ENCODE results near the gene GNG2.
"Not testable (repeated sequence)": the region's sequence is repeated elsewhere in the genome, so short reads cannot be mapped to it uniquely, and the experiment has no call there.

Gene GNG2

GRCh38 chr14:51894250-51894649 lies 33.8 kb downstream of the GNG2 start:
- TF ChIP-seq, protein P1, sequence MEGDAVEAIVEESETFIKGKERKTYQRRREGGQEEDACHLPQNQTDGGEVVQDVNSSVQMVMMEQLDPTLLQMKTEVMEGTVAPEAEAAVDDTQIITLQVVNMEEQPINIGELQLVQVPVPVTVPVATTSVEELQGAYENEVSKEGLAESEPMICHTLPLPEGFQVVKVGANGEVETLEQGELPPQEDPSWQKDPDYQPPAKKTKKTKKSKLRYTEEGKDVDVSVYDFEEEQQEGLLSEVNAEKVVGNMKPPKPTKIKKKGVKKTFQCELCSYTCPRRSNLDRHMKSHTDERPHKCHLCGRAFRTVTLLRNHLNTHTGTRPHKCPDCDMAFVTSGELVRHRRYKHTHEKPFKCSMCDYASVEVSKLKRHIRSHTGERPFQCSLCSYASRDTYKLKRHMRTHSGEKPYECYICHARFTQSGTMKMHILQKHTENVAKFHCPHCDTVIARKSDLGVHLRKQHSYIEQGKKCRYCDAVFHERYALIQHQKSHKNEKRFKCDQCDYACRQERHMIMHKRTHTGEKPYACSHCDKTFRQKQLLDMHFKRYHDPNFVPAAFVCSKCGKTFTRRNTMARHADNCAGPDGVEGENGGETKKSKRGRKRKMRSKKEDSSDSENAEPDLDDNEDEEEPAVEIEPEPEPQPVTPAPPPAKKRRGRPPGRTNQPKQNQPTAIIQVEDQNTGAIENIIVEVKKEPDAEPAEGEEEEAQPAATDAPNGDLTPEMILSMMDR (conservative IDR thresholded peaks at IDR 0.05) = no peak
- H3K27ac ChIP-seq = no peak overlapping the region

GRCh38 chr14:51895375-51895774 lies 35.0 kb downstream of the GNG2 start:
- TF ChIP-seq, protein P1 (conservative IDR thresholded peaks at IDR 0.05) = no peak
- no peak overlapping the region for H3K27ac ChIP-seq

- TF ChIP-seq, protein P1 (conservative IDR thresholded peaks at IDR 0.05) = no peak
- no peak overlapping the region for H3K27ac ChIP-seq
Measured at GRCh38 chr14:51897791-51898355, 37.5 kb downstream of the GNG2 start.

GRCh38 chr14:51901475-51902024 lies 41.1 kb downstream of the GNG2 start:
- no peak overlapping the region for H3K27ac ChIP-seq
- TF ChIP-seq, protein P1 (conservative IDR thresholded peaks at IDR 0.05) = no peak

DNA sequence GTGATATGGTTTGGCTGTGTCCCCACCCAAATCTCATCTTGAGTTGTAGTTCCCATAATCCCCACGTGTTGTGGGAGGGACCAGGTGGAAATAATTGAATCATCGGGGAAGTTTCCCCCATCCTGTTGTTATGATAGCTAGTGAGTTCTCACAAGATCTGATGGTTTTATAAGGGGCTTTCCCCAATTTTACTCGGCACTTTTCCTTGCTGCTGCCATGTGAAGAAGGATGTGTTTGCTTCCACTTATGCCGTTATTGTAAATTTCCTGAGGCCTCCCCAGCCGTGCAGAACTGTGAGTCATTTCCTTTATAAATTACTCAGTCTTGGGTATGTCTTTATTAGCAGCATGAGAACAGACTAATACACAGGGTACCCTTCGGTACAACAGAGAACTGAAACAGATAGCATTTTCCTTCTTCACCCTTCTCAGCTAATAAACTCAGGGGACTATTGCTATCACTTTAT lies 45.3 kb downstream of the GNG2 start:
- H3K27ac ChIP-seq = not testable (repeated sequence)

- no peak overlapping the region for H3K27ac ChIP-seq
- TF ChIP-seq, protein P1 (conservative IDR thresholded peaks at IDR 0.05) = no peak
Measured at GRCh38 chr14:51908086-51908485, 47.7 kb downstream of the GNG2 start.

DNA sequence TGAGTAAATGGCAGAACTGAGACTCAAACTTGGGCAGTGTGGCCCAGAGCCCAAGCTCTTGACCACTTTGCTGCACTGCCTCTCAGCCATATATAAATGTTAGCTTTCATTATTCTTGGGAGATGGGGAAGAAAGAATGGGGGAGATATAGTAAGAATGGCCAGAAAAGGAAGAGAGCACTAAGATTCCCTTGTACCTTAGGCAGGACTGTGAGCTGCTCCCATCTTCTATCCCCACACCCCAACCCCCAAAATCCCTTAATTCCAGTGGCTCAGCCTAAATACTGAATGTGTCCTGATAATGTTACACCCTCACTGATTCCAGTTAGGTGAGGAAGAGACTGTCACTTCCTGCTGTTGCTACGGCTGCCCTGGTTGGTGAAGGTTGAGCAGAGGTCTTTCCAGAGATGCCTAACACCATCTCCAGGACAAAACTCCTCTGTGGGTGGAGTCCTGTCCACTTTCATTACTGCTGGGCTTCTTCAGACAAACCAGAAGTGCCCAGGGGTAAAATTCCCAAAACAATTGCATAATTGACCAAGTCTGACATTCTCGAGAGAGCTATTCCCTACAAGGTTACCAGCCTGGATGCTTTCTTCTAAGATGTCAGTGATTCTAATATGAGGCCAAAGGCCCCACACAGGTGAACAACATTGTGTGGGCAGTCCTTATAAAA lies 51.8 kb downstream of the GNG2 start:
- no peak overlapping the region for H3K27ac ChIP-seq
- TF ChIP-seq, protein P1 (conservative IDR thresholded peaks at IDR 0.05) = no peak

DNA sequence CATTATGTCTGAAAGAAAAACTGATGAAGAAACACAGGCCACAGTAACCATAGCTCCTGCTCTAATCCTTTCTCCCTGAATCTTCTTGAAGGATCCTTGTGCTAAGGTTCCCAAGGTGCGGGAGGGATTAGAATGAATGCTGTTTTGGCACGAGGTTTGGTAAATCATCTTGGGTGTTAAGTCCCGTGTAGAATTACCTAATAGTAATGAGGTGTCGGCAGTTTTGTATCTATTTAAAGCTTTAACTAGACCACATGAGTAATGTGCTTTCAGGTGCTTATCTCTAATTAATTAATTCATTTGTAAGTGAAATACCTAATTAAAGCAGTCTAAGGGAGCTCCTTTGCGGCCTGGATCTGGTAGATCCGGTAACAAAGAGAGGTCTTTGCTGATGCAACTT lies 53.9 kb downstream of the GNG2 start:
- TF ChIP-seq, protein P1 (conservative IDR thresholded peaks at IDR 0.05) = no peak
- H3K27ac ChIP-seq = no peak overlapping the region

Measured in VCaP (cell line).